Measurements from ENCODE around the gene ACSF3.

Gene ACSF3

DNA sequence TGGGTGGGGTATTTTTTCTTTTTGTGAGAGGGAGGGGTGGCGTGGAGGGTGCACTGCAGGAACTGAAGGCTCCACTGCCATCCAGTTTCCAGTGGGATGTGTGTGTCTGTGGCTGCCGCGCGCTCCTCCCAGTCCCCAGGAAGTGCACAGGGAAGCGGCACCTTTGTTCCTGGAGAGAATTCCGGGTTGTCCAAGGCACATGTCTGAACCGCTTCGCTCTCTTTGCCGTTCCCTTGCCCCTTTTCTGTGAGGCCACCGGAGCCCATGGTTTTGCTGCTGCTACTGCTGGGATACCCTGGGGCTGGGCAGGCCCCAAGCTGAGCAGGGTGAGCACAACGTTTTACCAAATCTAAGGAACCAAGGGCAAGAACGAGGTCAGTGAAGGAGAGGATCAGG is 19.5 kb downstream of the ACSF3 start:
- peak; percentile 2 for DNase-seq

DNA sequence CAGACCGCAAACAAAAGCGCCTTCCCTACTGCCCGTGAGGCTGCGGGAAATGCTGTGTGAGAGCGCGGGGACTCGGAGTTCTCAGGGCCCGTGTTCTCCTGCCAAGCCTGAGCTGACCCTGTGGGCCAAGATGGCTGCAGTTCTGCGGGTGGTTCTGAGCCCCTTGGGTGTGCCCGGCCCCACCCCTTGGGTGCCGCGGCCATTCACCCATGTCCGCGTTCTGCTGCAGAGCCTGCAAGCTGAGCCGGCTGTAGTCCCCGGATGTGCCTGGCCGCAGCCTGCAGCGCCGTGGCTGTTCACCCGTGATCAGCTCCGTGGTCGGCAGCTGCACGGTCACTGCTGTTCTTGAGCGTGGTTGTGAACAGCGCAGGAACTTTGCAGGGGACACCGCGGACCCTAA is 20.0 kb downstream of the ACSF3 start:
- peak; percentile 31 for DNase-seq

DNA sequence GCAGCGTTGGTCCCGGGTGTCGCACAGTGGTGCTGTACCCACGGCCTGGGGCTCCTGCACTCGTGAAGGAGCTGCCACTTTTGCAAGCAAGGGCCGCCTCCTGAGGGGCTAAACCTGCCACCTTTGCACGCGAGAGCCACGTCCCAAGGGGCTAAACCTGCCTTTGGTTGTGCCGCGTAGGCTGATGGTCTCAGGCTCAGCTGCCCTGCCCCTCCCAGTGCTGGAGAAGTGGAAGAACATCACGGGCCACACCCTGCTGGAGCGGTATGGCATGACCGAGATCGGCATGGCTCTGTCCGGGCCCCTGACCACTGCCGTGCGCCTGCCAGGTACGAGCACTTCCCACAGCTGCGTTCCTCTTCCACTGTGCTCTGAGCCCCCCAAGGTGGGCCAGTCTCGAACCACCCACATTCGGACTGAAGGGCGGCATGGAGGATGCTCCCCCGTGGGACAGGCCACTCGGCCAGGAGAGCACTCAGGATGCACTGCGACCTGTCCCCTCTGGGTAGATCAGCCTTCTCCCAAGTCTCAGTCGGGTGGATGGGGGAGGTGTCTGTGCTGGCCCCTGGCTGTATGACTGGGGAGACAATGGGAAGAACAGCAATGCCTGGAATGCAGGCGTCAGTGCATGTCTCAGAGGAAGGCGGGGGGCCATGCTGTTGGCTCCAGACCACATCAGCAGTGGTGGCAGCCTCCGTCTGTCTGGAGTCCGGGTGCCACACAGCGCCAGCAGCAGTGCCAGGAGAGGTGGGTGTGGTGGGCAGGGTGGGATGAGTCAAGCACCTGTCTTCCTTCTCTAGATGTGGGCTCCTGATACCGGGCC is 20.7 kb downstream of the ACSF3 start:
- no peak for DNase-seq

DNA sequence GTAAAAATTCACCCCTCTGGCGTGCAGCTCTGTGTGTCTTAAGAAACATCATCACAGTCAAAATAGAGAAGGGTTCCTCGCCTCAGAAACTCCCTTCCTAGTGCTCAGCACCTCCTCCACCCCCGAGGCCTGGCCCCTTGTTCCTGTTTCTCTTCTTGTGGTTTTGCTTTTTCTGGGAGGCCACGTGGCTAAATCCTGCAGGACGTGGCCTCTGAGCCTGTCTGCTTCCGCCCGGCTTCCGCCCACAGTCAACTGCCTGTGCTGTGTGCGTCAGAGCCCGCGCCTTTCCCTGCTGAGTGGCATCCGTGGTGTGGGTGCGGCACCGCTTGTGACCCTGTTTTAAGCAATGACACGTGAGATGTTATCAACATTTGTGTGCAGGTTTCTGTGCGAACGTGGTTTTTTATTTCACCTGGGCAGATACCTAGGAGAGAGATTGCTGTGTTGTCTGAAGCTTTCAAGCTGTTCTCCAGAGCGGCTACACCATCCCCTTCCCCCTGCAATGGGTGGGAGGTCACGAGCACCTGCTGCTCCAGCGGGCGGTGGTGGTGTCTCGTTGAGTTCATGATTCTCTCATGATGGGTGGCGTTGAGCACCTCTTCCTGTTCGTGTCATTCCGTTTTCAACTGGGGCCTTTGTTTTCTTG is 21.7 kb downstream of the ACSF3 start:
- DNase-seq, result no peak

DNA sequence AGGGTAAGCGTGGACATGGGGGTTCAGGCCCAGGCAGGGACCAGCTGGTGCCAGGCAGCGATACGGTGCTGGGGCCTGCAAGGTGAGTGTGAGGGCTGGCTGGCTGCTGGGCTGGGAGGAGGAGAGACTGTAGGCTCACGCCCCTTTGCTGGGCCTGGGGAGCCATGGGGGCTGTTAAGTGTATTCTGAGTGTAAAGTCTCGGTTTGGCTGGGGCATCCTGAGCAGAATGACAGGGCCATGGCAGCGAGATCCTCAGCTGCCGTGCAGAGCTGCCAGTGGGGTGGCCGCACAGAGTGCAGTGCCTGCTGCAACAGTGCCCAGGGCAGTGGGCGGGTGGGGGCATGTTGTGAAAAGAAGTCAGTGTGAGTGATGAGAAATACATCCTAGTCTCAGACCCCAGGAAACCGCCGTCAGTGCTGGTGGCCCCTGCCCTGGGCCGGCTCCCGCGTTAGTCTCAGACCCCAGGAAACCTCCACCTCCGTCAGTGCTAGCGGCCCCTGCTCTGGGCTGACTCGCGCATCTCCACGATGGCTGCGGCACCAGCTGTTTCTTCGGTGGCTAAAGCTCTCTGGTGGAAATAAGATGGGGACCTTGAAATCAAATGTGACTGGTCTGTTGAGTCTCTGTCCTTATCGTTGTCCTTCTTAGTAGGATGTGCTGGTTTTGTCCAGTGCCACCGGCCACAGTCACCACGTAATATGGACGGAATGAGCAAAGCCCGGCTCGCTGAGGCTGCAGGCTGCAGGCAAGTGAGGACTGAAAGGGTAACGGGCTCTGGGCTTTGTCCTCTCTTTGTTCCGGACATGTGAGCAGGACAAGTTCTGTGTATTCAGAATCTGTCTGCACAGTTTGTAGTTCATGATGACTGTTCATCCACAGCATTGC is 22.9 kb downstream of the ACSF3 start:
- no peak for DNase-seq

DNA sequence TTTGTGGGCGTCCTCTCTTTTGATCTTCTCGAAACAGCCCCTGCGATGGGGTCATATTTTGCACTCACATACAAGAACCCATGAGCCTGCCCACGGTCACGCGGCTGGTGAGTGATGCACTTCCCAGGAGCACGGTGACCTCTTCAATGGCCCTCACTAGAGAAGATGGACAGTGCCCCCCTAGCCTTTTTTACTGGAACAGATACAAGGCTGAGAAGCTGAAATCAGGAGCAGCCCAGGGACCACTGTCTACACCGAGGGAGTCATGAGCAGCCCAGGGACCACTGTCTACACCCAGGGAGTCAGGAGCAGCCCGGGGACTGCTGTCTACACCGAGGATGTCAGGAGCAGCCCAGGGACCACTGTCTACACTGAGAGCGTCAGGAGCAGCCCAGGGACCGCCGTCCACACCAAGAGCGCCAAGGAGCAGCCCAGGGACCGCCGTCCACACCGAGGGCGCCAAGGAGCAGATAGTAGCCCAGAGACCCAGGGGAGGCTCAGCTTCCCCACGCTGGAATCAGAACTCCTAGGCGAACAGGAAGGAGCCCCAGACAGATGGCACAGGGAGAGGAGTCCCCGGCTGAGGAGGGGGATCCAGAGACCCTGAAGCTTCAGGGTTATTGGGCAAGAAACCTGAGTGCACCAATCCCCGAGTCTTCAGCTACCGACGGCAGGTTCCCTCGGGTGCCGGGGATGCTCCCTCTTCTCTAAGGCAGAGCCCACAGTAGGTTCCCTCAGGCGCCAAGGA is 23.7 kb downstream of the ACSF3 start:
- no peak for DNase-seq

DNA sequence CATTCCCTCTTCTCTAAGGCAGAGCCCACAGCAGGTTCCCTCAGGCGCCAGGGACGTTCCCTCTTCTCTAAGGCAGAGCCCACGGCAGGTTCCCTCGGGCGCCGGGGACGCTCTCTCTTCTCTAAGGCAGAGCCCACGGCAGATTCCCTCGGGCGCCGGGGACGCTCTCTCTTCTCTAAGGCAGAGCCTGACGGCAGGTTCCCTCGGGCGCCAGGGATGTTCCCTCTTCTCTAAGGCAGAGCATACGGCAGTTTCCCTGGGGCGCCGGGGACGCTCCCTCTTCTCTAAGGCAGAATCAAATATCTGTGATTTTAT is 24.3 kb downstream of the ACSF3 start:
- DNase-seq, result no peak

DNA sequence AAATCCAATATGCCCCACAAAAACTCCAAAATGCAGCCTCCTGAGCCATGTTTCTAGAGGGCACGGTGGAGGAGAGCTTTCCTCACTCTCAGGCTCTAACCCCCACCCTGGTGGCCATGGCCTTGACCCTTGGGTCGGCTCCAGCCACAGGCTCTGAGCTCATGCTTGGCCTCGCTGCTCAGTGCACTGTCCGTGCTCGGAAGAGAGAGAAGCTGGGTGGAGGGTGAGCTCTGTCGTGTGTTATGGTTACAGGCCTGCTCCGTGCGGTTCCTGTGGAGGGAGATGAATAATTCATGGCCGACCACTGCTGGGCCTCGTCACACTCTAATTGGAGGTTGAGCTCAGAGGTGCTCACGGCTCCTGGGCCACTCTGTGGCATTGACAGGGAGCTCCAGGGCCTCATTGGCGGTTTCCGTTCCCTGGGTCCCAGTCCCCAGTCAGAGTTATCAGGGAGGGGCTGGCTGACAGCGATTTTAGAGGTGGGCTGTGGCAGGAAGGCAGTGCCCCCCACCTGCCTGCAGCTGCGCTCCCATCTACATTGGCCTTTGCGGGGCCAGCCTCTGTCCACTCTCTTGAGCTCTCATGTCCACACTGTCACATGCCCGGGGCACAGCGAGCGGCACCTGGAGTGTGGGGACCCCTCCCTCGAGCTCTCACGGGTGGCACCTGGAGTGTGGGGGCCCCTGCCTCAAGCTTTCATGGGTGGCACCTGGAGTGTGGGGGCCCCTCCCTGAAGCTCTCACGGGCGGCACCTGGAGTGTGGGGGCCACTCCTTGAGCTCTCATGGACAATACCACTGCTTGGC is 24.9 kb downstream of the ACSF3 start:
- no peak for DNase-seq

DNA sequence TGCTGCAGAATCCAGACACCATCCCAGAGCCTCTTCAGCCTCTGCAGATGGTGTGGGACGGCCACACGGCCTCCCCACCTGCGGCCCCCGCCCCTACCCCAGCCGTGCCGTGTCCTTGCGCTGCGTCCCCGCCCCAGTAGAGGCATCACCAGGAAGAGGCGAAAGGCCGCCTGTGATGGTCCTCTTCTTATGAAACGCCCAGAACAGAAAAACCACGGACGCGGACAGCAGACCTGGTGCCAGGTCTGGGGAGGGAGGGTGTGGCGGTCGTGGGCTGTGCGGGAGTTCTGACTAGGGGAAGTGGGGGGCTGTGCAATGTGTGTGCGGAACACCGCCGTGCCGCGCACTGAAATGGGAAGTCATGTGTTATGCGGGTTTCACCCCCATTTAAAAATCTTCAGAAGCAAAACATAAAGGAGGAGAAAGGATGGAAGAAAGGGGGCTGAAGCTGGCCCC is 25.5 kb downstream of the ACSF3 start:
- DNase-seq, result no peak

DNA sequence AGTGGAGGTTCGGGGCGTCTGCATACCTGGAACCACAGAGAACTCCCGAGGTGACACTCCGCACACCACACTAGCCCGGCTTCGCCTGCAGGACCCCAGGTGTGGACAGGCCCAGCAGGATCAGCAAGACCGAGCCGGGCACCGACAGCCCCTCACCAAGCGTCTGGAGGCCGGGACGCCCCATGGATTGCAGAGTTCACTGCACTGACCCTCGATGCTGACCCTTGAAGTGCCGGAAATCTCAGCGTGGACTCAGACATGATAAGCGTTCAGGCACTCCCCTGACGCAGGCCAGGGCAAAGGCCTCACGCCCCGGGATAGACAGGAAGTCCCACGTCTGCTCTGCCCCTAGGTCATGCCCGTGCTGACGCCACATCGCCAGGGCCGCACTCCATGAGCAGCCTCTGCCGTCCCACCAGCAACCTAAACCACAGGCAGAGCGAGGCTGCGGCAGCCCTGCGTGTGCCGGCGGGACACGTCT is 26.0 kb downstream of the ACSF3 start:
- DNase-seq, result no peak

DNA sequence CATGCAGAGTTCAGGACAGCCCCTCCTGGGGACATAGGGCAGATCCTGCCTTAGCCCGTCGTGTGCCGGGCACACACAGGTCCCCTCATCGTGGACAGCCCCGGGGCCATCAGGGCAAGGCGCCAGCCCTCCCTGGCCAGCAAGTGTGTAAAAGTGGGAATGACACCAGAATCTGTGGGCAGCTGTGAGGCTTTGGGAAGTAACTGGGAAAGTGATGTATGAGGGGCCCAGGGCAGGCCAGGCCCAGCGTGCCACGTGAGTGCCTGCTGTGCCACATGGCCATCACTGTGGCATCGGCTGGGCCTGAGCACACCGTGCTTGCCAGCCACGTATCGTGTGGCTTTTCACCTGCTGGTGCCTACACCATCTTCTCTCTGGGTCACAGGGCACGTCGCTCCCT is 26.6 kb downstream of the ACSF3 start:
- no peak for DNase-seq

DNA sequence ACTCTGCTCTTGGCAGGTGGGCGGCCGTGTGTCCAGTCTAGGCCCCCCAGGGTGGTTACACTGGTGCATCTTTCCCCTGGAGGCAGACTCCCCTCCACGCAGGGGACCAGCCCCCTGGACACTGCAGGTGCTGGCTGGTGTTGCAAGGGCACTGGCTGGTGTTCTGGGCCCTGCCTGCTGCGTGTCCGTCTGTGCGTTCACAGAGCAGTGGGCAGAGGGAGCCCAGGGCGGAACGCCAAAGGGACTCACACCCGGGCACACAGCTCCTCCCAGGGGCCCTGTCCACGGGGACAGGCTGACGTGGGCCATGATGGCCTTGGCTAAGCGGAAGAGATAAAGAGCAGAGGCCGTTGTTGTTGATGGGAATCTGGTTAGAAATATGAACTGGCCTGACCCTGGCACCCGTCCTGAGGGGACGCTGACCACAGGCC is 27.3 kb downstream of the ACSF3 start:
- DNase-seq, result no peak

DNA sequence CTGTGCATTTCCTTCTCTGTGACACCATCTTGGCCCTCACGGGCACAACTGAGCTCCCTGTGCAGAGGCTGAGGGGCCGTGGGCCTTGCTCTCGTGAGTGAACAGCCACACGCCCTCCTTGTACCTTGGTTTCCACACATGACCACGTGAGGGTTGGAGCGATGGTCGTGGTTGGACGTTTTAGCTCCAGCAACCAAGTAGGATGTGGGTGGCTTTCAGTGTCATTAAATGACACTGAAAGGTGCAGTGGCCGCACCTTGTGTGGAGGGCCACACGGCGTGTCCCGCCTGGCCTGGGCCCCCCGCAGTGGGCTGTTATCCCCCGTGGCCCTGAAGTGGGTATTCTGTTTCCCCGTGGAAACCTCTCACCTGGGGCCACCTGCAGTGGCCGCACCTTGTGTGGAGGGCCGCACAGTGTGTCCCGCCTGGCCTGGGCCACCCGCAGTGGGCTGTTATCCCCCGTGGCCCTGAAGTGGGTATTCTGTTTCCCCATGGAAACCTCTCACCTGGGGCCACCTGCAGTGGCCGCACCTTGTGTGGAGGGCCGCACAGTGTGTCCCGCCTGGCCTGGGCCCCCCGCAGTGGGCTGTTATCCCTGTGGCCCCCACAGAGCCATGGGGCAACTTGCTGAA is 28.2 kb downstream of the ACSF3 start:
- DNase-seq, result no peak

DNA sequence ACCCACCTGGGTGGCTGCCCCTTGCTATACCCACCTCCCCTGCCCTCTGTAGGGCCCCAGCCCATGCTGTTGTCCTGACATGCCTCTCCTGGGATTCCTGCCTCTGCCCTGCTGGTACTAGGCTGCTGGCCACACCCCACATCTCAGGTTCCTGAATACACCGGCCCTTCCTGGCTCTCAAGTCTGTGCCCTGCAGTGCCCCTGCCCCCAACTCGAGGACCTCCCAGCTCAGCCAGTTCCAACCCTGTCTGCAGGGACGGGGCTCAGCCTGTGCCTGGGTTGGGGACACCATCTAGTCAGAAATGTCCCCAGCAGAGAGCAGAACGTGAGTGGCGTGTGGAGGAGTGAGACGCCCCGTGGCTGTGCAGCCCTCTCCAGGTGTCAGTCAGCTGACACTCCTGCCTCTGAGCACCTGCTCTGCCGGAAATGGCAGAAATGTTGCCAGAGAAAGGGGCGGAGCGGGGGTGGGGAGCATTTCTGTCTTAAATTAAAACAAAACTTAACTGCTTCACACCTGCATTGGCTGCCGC is 28.7 kb downstream of the ACSF3 start:
- DNase-seq, result no peak

DNA sequence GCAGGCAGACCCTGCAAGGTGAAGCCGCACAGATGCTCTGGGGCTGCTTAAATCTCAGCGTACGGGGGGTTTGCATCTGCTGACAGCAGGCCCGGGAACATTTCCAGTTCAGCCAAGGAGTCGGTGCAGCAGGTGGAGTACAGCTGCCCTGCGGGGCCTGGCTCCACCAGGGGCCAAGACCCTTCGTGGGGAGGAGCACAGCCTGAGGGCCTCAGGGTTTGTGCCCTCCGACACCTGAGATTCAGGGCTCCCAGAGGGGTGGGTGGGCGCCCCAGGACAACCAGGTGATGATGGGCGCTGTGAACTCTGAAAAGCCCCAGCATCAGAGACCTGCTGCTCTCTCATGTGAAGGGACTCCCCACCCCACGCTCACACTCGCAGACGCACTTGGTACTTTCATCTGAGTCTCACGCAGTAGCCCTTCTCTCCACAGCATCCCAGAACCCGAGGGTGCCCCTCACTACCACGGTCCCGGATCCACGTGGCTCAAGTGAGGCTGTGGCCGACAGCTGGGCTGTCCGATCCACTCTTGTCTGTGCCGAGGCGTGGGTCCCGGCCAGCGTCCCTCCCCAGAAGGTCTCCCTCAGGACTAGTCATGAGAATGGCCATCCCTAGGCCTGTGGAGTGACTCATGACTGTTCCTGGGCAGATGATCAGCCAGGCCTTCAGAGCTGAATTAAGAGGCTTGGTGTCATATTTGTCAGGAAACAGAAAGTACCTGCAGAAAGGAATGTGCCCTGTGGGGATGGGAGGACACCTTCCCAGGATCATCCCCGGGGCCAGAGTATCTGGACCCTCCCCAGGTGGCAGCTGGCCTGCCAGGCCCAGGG is 29.6 kb downstream of the ACSF3 start:
- no peak for DNase-seq

DNA sequence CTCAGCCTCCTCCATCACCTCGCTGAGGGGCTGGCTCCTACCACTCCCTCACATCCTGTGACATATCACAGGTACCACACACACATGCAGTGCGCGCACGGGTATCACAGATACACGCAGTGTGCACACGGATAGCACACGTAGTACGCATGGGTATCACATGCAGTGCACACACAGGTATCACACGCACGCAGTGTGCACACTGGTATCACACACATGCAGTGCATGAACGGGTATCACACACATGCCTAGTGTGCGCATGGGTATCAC is 30.1 kb downstream of the ACSF3 start:
- DNase-seq, result no peak

DNA sequence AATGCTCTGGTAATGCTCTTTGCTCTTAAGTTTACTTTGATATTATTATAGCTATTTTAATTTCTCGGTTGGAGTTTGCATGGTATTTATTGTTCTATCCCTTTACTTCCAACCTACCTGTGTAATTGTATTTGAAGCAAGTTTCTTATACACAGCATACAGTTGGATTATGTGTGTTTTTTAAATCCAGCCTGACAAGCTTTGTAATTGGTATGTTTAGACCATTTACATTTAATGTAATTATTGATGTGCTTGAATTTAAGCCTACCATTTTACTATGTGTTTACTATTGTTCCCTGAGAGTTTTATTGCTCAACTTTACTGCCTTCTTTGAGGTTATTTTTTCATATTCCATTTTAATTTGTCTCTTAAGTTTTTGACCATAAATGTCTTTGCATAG is 35.7 kb downstream of the ACSF3 start:
- no peak for DNase-seq

DNA sequence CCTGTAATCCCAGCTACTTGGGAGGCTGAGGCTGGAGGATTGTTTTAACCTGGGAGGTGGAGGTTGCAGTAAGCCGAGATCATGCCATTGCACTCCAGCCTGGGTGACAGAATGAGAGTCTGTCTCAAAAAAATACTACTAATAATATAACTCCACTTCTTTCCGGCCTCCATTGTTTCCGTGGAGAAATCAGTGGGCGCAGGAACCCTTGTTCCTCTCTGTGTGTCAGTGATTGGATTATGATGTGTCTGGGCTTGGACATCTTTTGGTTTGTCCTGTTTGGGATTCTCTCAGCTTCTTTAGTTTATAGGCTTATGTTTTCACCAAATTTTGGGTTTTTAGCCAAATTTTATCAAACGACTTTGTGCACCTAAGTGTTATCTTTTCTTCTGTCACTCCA is 36.8 kb downstream of the ACSF3 start:
- DNase-seq, result no peak

DNA sequence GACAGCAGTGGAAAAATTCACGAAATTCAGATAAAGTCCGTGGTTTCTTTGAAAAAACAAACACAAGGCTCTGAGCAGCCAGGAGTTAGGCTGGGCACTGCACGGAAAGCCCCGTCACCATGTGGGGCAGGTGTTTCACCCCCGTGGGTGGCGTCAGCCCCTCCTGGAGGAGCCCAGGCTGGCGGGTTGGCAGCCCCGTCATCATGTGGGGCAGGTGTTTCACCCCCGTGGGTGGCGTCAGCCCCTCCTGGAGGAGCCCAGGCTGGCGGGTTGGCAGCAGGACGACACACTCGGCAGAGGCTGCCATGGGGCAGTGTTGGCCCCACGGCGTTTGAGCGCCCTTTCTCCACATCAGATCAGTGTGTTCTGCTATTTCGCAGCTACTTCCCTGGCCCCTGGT is 38.1 kb downstream of the ACSF3 start:
- DNase-seq, result peak; percentile 9

DNA sequence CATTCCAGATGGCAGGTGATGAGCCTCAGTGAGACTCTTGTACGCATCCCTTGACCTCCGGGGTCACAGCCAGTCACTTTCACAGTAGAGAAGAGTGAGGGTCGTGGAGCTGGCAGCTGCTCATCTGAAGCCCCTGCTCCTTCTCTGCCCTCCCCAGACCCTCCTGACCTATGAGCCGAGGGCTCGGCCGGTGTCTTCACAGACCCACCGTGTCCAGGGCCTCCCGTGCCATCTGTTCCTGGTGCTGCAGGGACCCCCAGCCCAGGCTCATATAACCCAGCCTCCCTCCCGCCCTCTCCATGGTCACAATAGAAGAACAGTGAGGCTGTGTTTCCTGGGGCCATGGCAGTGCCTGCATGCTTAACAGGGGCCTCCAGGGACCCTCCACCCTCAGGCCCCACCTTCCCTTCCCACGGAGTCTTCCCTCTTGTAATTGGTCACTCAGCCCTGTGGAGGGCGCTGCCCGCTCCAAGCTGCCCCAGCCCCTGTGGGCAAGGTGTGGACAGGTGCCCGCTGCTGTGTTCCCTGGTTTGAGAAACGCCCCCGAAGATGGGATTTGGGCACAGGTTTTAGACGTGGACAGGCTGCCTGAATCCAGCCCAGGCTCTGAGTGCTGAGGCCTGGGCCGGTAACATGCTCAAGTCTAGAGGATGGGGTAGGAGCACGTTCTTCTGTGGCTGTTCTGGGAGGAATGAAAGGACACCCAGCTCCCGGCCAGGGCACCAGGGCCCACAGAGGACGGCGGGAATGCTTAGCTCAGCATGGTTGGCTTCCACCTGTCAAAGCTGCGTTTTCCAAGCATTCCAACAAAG is 38.7 kb downstream of the ACSF3 start:
- peak; percentile 41 for DNase-seq
